Activated naive CD8-positive, alpha-beta T cell treated with anti-CD3 and anti-CD28 coated beads for 36 hours (primary cell): ENCODE results near the gene ZBTB44. TPM values are rescaled to one million over a fixed set of nuclear protein-coding genes. Genes with fewer than 3 reads are reported as not detected.
A peak's percentile ranks its signal among the peaks of the same experiment; 100 is the strongest.

ENCODE experiments used
- DNase-seq: peaks from one replicate; pipeline ENCODE4 v3.0.0; 2021
- H3K27ac Mint-ChIP-seq: one replicate; pipeline ENCODE4 v1.8.0; 2022; ENCODE audit warnings: mild to moderate bottlenecking, moderate library complexity, mixed read lengths
- H3K27me3 Mint-ChIP-seq: one replicate; pipeline ENCODE4 v1.8.0; 2022; ENCODE audit warnings: mild to moderate bottlenecking, mixed read lengths
- H3K36me3 Mint-ChIP-seq: one replicate; pipeline ENCODE4 v1.8.0; 2021; ENCODE audit warnings: mild to moderate bottlenecking, mixed read lengths
- H3K4me1 Mint-ChIP-seq: one replicate; pipeline ENCODE4 v1.8.0; 2021; ENCODE audit warnings: mixed read lengths
- H3K4me3 Mint-ChIP-seq: one replicate; pipeline ENCODE4 v1.8.0; 2022; ENCODE audit warnings: mild to moderate bottlenecking, moderate library complexity, mixed read lengths
- H3K9me3 Mint-ChIP-seq: one replicate; pipeline ENCODE4 v1.8.0; 2022; ENCODE audit warnings: mixed read lengths
- total RNA-seq, 2 experiments: library from RNA; stranded (reverse); gene quantifications; one replicate each; pipeline ENCODE4 v1.2.3, GENCODE V29; 2021

ZBTB44 gene
- total RNA-seq, 2 experiments from 2014 or later: 43.2 to 44.6 TPM

DNA sequence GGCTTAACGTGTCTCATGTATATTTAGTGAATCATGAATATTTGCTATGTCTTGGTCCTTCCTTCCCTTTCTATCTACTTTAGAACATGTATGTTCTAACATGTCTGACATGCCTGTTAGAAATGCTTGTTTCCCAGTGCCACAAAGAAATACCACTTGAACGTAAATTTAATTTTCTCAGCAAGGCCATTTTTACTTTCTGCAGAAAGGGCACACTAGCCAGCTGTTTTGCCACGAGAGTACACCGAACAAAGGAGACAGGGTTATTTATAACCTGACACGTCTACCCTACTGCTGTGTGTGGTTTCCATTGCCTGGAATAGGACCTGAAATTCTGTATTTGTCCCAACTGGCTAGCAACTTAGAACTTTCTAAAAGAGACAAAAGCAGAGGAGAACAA lies 7.4 kb upstream of the ZBTB44 start:
- Mint-ChIP-seq H3K4me3 (no peak overlapping the region), H3K9me3 (peaks cover 3% of the 10 kb centered on the region), H3K36me3 (peaks cover 3% of the 10 kb centered on the region), H3K4me1 (no peaks in the 10 kb centered on the region), H3K27me3 (no peaks in the 10 kb centered on the region), H3K27ac (no peak overlapping the region)
- no peak for DNase-seq

- H3K4me1 Mint-ChIP-seq: peaks cover 9% of the 10 kb centered on the region
- DNase-seq: no peak
These were observed 3.4 kb upstream of the ZBTB44 start for GRCh38 chr11:130318031-130318673.

DNA sequence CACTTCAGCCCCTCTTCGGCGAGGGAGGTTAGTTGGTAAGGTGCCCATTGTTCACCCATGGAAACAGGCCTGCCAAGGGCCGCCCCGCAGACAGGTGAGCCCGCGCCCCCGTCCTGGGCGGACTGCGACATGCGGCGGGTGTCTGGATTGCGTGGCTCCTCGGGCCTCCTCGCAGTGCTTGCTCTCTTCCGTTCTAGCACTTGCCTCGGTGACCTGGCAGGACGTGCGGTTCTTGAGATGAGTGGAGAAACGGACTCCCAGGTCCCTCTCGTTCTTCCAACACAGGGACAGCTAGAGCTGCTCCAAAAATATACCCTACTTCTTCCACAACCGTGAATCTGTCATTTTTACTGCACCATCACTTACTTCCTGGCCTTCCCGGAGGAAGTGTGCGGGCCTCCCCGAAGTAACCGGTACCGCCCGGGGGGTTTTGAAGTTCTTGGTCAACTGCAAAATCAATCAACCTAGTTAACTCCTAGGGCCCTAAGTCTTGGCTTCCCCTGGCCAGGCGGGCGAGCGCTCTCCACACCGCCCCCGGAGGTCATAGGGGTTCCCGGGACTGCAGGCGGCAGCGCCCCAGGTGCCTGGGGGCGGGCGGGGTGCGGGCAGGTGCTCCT lies 745 bp upstream of the ZBTB44 start:
- Mint-ChIP-seq H3K36me3 (peaks cover 4% of the 10 kb centered on the region), H3K27me3 (no peaks in the 10 kb centered on the region), H3K4me3 (peak overlapping the region; percentile 89), H3K27ac (peak overlapping the region; percentile 96), H3K9me3 (no peaks in the 10 kb centered on the region), H3K4me1 (peaks cover 22% of the 10 kb centered on the region)
- peak; percentile 65 for DNase-seq

More at GRCh38 chr11:130318031-130318673, 3.4 kb upstream of the ZBTB44 start:
- Mint-ChIP-seq H3K27ac (no peak overlapping the region), H3K9me3 (peaks cover 3% of the 10 kb centered on the region), H3K4me3 (no peak overlapping the region), H3K36me3 (peaks cover 4% of the 10 kb centered on the region), H3K27me3 (no peaks in the 10 kb centered on the region)

DNA sequence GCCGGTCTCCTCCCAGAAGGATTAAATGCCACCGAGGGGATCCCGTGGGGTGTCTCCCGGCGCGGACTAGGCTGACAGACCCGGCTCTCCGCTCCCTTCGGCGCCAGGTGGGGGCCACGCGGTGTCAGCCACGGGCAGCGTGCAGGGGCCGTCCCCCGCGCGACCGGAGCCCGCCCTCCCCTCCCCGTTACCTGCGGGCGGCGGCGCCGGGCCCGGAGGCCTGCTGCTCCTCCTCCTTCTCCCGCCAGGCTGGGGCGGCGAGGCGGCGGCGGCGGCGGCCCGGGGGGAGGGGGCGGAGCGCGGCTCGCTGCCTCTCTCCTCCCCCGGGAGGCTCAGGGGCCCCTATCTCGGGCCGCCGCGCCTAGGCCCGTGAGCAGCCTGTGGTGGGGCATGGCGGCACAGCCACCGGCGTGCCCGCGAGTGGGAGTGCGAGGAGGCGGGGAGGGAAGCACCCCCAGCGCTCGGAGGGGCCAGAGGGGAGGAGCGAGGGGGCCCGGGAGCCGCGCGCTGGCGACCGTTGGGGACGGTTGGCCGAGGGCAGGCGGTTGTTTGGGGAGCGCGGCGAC lies 450 bp downstream of the ZBTB44 start:
- H3K4me3 Mint-ChIP-seq: peak overlapping the region; percentile 97
- H3K4me1 Mint-ChIP-seq: peaks cover 29% of the 10 kb centered on the region
- H3K27me3 Mint-ChIP-seq: no peaks in the 10 kb centered on the region
- peak; percentile 78 for DNase-seq
- peak overlapping the region; percentile 96 for H3K27ac Mint-ChIP-seq
- peaks cover 6% of the 10 kb centered on the region for H3K36me3 Mint-ChIP-seq
- H3K9me3 Mint-ChIP-seq: no peaks in the 10 kb centered on the region

DNA sequence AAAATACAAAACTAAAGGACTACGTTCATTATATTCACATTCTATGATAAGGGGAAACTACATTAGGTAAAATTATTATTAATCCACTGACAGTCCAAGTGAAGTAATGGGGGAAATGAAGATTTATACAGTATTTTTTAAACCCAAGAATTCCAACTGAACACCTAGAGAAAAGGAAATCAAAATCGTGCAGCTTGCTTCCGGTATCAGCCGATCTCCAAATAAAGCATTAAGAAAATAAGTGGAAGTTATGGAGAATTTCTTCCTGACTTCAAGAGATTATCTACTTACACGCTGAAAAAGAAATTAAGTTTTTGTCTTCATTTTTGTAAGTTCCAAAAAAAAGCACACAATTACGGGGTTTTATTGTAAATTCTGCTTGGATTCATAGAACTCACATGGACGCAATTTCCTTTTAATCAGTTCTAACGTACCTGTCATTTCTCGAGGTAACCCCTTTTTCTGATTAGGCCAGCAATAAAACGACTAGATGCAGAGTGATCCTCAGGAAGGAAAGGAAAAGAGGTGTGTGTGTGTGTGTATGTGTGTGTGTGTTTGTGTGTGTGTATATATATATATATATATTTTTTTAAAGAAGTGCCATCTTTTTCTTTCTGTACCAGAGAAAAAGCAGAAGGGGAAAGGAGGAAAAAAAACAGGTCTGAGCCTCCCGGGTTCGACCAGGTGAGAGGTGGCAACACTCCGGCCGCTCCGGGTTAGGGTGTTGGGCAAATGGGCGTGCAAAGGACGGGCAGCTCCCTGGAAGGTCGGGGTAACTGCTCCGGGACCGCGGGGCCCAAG lies 1.1 kb downstream of the ZBTB44 start:
- H3K27ac Mint-ChIP-seq: peak overlapping the region; percentile 96
- H3K4me1 Mint-ChIP-seq: peaks cover 36% of the 10 kb centered on the region
- peaks cover 9% of the 10 kb centered on the region for H3K36me3 Mint-ChIP-seq
- peak overlapping the region; percentile 97 for H3K4me3 Mint-ChIP-seq
- no peaks in the 10 kb centered on the region for H3K27me3 Mint-ChIP-seq
- no peaks in the 10 kb centered on the region for H3K9me3 Mint-ChIP-seq
- DNase-seq: no peak

DNA sequence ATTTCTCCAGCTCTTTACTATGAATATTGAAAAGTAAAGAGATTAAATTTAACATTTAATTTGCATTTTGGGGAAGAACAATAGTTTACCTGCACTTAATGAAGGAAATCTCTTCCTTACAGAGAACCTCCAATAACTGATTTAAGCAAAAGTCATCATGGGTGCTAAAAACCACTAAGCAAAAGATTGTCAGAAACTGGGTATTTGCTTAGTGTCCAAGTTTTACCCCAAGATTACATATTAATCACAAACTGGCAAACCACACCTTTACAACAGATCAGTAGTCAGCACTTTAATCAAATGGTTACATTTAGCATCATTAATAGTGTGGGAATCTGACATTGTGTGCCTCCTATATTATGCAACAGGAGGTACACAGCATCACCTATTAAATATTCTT lies 2.7 kb downstream of the ZBTB44 start:
- Mint-ChIP-seq H3K4me1 (peaks cover 43% of the 10 kb centered on the region), H3K36me3 (peaks cover 18% of the 10 kb centered on the region), H3K4me3 (peak overlapping the region; percentile 14), H3K27ac (no peak overlapping the region), H3K27me3 (no peaks in the 10 kb centered on the region), H3K9me3 (no peaks in the 10 kb centered on the region)
- no peak for DNase-seq

- DNase-seq: no peak
- Mint-ChIP-seq H3K27me3 (no peaks in the 10 kb centered on the region), H3K4me3 (no peak overlapping the region), H3K4me1 (peaks cover 39% of the 10 kb centered on the region), H3K36me3 (peaks cover 28% of the 10 kb centered on the region), H3K9me3 (no peaks in the 10 kb centered on the region), H3K27ac (no peak overlapping the region)
These were observed 4.1 kb downstream of the ZBTB44 start for GRCh38 chr11:130310622-130311021.

- H3K36me3 Mint-ChIP-seq: peaks cover 37% of the 10 kb centered on the region
- peaks cover 8% of the 10 kb centered on the region for H3K9me3 Mint-ChIP-seq
- no peak overlapping the region for H3K4me3 Mint-ChIP-seq
- no peak overlapping the region for H3K27ac Mint-ChIP-seq
- no peaks in the 10 kb centered on the region for H3K27me3 Mint-ChIP-seq
- peaks cover 44% of the 10 kb centered on the region for H3K4me1 Mint-ChIP-seq
- DNase-seq: no peak
These were observed 5.8 kb downstream of the ZBTB44 start for GRCh38 chr11:130308886-130309285.

- Mint-ChIP-seq H3K27me3 (no peaks in the 10 kb centered on the region), H3K4me3 (no peak overlapping the region), H3K36me3 (peaks cover 37% of the 10 kb centered on the region), H3K4me1 (peaks cover 44% of the 10 kb centered on the region), H3K27ac (no peak overlapping the region), H3K9me3 (peaks cover 8% of the 10 kb centered on the region)
- DNase-seq: no peak
These were observed 6.7 kb downstream of the ZBTB44 start for GRCh38 chr11:130308059-130308458.

- Mint-ChIP-seq H3K4me3 (no peak overlapping the region), H3K9me3 (peaks cover 12% of the 10 kb centered on the region), H3K27ac (no peak overlapping the region), H3K27me3 (no peaks in the 10 kb centered on the region), H3K36me3 (peaks cover 63% of the 10 kb centered on the region), H3K4me1 (peaks cover 51% of the 10 kb centered on the region)
- DNase-seq: no peak
These were observed 10.1 kb downstream of the ZBTB44 start for GRCh38 chr11:130304651-130305050.

- Mint-ChIP-seq H3K36me3 (peaks cover 53% of the 10 kb centered on the region), H3K4me3 (no peak overlapping the region), H3K27ac (no peak overlapping the region), H3K4me1 (peaks cover 44% of the 10 kb centered on the region), H3K9me3 (peaks cover 12% of the 10 kb centered on the region), H3K27me3 (no peaks in the 10 kb centered on the region)
- no peak for DNase-seq
These were observed 13.7 kb downstream of the ZBTB44 start for GRCh38 chr11:130301002-130301401.

GRCh38 chr11:130300567-130300966 lies 14.2 kb downstream of the ZBTB44 start:
- no peak for DNase-seq
- Mint-ChIP-seq H3K36me3 (peaks cover 52% of the 10 kb centered on the region), H3K4me1 (peaks cover 44% of the 10 kb centered on the region), H3K27ac (no peak overlapping the region), H3K9me3 (peaks cover 11% of the 10 kb centered on the region), H3K27me3 (no peaks in the 10 kb centered on the region), H3K4me3 (no peak overlapping the region)

DNA sequence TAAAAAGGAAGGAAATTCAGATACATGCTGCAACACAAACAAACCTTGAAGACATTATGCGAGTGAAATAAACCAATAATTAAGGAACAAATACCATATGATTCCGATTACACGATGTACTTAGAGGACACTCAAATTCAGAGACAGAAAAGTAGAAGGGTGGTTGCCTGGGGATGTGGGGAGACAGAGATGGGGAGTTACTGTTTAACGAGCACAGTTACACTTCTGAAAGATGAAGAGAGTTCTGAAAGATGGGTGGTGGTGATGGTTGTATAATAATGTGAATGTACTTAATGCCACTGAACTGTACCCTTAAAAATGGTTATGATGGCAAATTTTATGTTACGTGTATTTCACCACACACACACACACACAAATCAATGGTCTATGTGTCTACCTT lies 14.7 kb downstream of the ZBTB44 start:
- Mint-ChIP-seq H3K9me3 (peaks cover 5% of the 10 kb centered on the region), H3K27ac (no peak overlapping the region), H3K36me3 (peaks cover 49% of the 10 kb centered on the region), H3K4me3 (no peak overlapping the region), H3K4me1 (peaks cover 42% of the 10 kb centered on the region), H3K27me3 (no peaks in the 10 kb centered on the region)
- no peak for DNase-seq

DNA sequence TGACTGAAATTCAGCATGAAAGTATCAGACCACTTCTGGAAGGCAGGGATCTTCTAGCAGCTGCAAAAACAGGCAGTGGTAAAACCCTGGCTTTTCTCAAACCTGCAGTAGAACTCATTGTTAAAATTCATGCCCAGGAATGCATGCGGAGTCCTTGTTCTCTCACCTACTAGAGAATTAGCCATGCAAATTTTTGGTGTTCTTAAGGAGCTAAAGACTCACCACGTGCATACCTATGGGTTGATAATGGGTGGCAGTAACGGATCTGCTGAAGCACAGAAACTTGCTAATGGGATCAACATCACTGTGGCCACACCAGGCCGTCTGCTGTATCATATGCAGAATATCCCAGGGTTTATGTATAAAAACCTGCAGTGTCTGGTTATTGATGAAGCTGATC lies 19.1 kb downstream of the ZBTB44 start:
- no peak for DNase-seq
- H3K27ac Mint-ChIP-seq: no peak overlapping the region
- H3K36me3 Mint-ChIP-seq: peaks cover 38% of the 10 kb centered on the region
- peaks cover 23% of the 10 kb centered on the region for H3K4me1 Mint-ChIP-seq
- H3K4me3 Mint-ChIP-seq: no peak overlapping the region
- H3K9me3 Mint-ChIP-seq: peaks cover 2% of the 10 kb centered on the region
- no peaks in the 10 kb centered on the region for H3K27me3 Mint-ChIP-seq

DNA sequence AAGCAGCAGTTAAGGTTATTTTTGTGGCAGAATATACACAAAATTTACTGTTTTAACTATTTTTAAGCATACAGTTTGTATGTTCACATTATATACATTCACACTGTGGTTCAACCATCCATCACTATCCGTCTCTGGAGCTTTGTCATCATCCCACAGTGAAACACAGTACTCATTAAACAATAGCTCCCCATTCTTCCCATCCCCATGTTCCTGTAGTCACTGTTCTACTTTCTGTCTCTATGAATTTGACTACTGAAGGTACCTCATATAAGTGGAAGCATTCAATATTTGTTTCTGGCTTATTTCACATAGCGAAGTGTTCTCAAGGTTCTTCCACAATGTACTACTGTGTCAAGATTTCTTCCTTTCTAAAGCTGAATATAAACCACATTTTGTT lies 32.6 kb downstream of the ZBTB44 start:
- Mint-ChIP-seq H3K4me1 (peaks cover 22% of the 10 kb centered on the region), H3K9me3 (peaks cover 16% of the 10 kb centered on the region), H3K27me3 (no peaks in the 10 kb centered on the region), H3K27ac (no peak overlapping the region), H3K4me3 (no peak overlapping the region), H3K36me3 (peaks cover 51% of the 10 kb centered on the region)
- DNase-seq: no peak
